H9 (cell line): ENCODE results near the gene ZNF446. TPM values are rescaled to one million over a fixed set of nuclear protein-coding genes. Genes with fewer than 3 reads are reported as not detected.

Experiments
- DNase-seq: peaks from one replicate; pipeline ENCODE4 v3.0.0-alpha.2; 2017
- H2AFZ ChIP-seq: one replicate; pipeline ENCODE4 v1.6.1; 2013; ENCODE audit warnings: mild to moderate bottlenecking, low read length, control low read depth, moderate library complexity
- H2AK5ac ChIP-seq: 2 replicates; pipeline ENCODE4 v1.6.1; 2013; ENCODE audit warnings: low read length, control low read depth, mixed read lengths; ENCODE audit not compliant: insufficient read length
- H2BK120ac ChIP-seq: one replicate; pipeline ENCODE4 v1.6.1; 2013; ENCODE audit warnings: low read depth, mild to moderate bottlenecking, low read length, control low read depth, inconsistent platforms; ENCODE audit not compliant: poor library complexity, severe bottlenecking
- H2BK12ac ChIP-seq: 2 replicates; pipeline ENCODE4 v1.6.1; 2013; ENCODE audit warnings: low read length, control low read depth, mixed read lengths, low read depth; ENCODE audit not compliant: insufficient read length
- H2BK15ac ChIP-seq: 2 replicates; pipeline ENCODE4 v1.6.1; 2013; ENCODE audit warnings: low read depth, low read length, control low read depth
- H2BK20ac ChIP-seq: one replicate; pipeline ENCODE4 v1.6.1; 2013; ENCODE audit warnings: low read depth, mild to moderate bottlenecking, low read length, control low read depth, inconsistent platforms; ENCODE audit not compliant: poor library complexity, severe bottlenecking
- H2BK5ac ChIP-seq: 2 replicates; pipeline ENCODE4 v1.6.1; 2013; ENCODE audit warnings: low read length, control low read depth, mixed read lengths; ENCODE audit not compliant: insufficient read length
- H3K14ac ChIP-seq: 2 replicates; pipeline ENCODE4 v1.6.1; 2013; ENCODE audit warnings: low read length, control low read depth; ENCODE audit not compliant: insufficient read depth
- H3K18ac ChIP-seq: 2 replicates; pipeline ENCODE4 v1.6.1; 2013; ENCODE audit warnings: low read depth, mild to moderate bottlenecking, mixed read lengths, low read length, control low read depth; ENCODE audit not compliant: insufficient read length
- H3K23ac ChIP-seq: 2 replicates; pipeline ENCODE4 v1.6.1; 2013; ENCODE audit warnings: low read length, control low read depth, mixed read lengths, low read depth; ENCODE audit not compliant: insufficient read length
- H3K23me2 ChIP-seq: 2 replicates; pipeline ENCODE4 v1.6.1; 2013; ENCODE audit warnings: low read depth, mild to moderate bottlenecking, mixed read lengths, low read length, control low read depth; ENCODE audit not compliant: insufficient read length, poor library complexity, severe bottlenecking
- H3K27ac ChIP-seq: 2 replicates; pipeline ENCODE4 v1.5.1; 2013; ENCODE audit warnings: low read length, control low read depth, mixed read lengths, low read depth; ENCODE audit not compliant: insufficient read length
- H3K27me3 ChIP-seq: 2 replicates; pipeline ENCODE4 v1.6.1; 2013; ENCODE audit warnings: low read length, control low read depth, inconsistent platforms; ENCODE audit not compliant: insufficient read depth
- H3K4ac ChIP-seq: 2 replicates; pipeline ENCODE4 v1.6.1; 2013; ENCODE audit warnings: low read depth, mild to moderate bottlenecking, control low read depth, inconsistent platforms, low read length, moderate library complexity
- H3K4me1 ChIP-seq: 2 replicates; pipeline ENCODE4 v1.6.1; 2013; ENCODE audit warnings: low read length, control low read depth, inconsistent platforms; ENCODE audit not compliant: insufficient read depth
- H3K4me2 ChIP-seq: 2 replicates; pipeline ENCODE4 v1.6.1; 2013; ENCODE audit warnings: low read length, control low read depth, mixed read lengths; ENCODE audit not compliant: insufficient read length, insufficient read depth
- H3K56ac ChIP-seq: 2 replicates; pipeline ENCODE4 v1.6.1; 2013; ENCODE audit warnings: low read depth, mild to moderate bottlenecking, mixed read lengths, low read length, control low read depth; ENCODE audit not compliant: insufficient read length
- H3K79me1 ChIP-seq: 2 replicates; pipeline ENCODE4 v1.6.1; 2013; ENCODE audit warnings: low read depth, mild to moderate bottlenecking, moderate library complexity, low read length, control low read depth, inconsistent platforms; ENCODE audit not compliant: insufficient read depth, poor library complexity, severe bottlenecking
- H3K79me2 ChIP-seq: 2 replicates; pipeline ENCODE4 v1.6.1; 2013; ENCODE audit warnings: low read length, control low read depth, inconsistent platforms; ENCODE audit not compliant: insufficient read depth
- H3K9ac ChIP-seq: 2 replicates; pipeline ENCODE4 v1.6.1; 2013; ENCODE audit warnings: low read length, control low read depth, mixed read lengths; ENCODE audit not compliant: insufficient read length; ENCODE audit errors: extremely low read depth
- H3K9me3 ChIP-seq: one replicate; pipeline ENCODE4 v1.6.1; 2013; ENCODE audit warnings: low read depth, low read length, inconsistent platforms; ENCODE audit not compliant: control insufficient read depth
- H3T11ph ChIP-seq: one replicate; pipeline ENCODE4 v1.6.1; 2013; ENCODE audit warnings: mild to moderate bottlenecking, low read length, control low read depth, inconsistent platforms
- H4K20me1 ChIP-seq: one replicate; pipeline ENCODE4 v1.6.1; 2013; ENCODE audit not compliant: control insufficient read depth, insufficient read length, insufficient read depth
- H4K5ac ChIP-seq: 2 replicates; pipeline ENCODE4 v1.6.1; 2013; ENCODE audit warnings: low read depth, mild to moderate bottlenecking, mixed read lengths, low read length, control low read depth; ENCODE audit not compliant: insufficient read length
- H4K8ac ChIP-seq: replicated peaks from 2 replicates; pipeline ENCODE4 v1.6.1; 2013; ENCODE audit warnings: low read length, control low read depth, mixed read lengths, low read depth; ENCODE audit not compliant: insufficient read length
- H4K91ac ChIP-seq: 2 replicates; pipeline ENCODE4 v1.6.1; 2013; ENCODE audit warnings: low read depth, mild to moderate bottlenecking, moderate library complexity, mixed read lengths, low read length, control low read depth; ENCODE audit not compliant: insufficient read length
- H3K27ac Mint-ChIP-seq, 3 experiments: 2 replicates in 2 of 3; 3 replicates in 1 of 3; pipeline ENCODE4 v1.8.0; 2020 to 2021; ENCODE audit warnings: mixed read lengths in 3 of 3, mild to moderate bottlenecking in 1 of 3, moderate library complexity in 1 of 3
- H3K27me3 Mint-ChIP-seq: 2 replicates; pipeline ENCODE4 v1.8.0; 2021; ENCODE audit warnings: low read depth, mild to moderate bottlenecking, moderate library complexity, mixed read lengths
- H3K36me3 Mint-ChIP-seq, 3 experiments: 2 replicates in 2 of 3; 3 replicates in 1 of 3; pipeline ENCODE4 v1.8.0; 2020 to 2021; ENCODE audit warnings: low read depth in 3 of 3, mixed read lengths in 3 of 3; ENCODE audit not compliant: insufficient read depth in 1 of 3
- H3K4me1 Mint-ChIP-seq, 2 experiments: 2 replicates each; pipeline ENCODE4 v1.8.0; 2020; ENCODE audit warnings: mixed read lengths in 2 of 2
- H3K4me3 Mint-ChIP-seq, 2 experiments: 2 replicates in 1 of 2; 3 replicates in 1 of 2; pipeline ENCODE4 v1.8.0; 2020 to 2021; ENCODE audit warnings: mild to moderate bottlenecking in 2 of 2, mixed read lengths in 2 of 2, moderate library complexity in 1 of 2
- H3K9me3 Mint-ChIP-seq, 2 experiments: 2 replicates in 1 of 2; 3 replicates in 1 of 2; pipeline ENCODE4 v1.8.0; 2020; ENCODE audit warnings: mild to moderate bottlenecking in 2 of 2, mixed read lengths in 2 of 2, moderate library complexity in 1 of 2
- WGBS: extraction: QIAGEN DNeasy Blood & Tissue Kit; methylation state at CpG from one replicate; pipeline ENCODE4 v1.1.7; 2013; ENCODE audit warnings: missing lambda C conversion rate, low lambda C conversion rate, mixed read lengths; ENCODE audit not compliant: insufficient read length; ENCODE audit errors: extremely low coverage; 5-methylcytosine and 5-hydroxymethylcytosine counted together
- long read RNA-seq: library from polyadenylated mRNA; unstranded; transcript quantifications from one replicate; pipeline ENCODE4 v2.0.0, GENCODE V29; 2020
- total RNA-seq: library from RNA; stranded (reverse); gene quantifications from 2 replicates; pipeline ENCODE4 v1.2.1, GENCODE V29; 2021
- TF ChIP-seq, protein P1 (sequence below): fragments of 200-600 bp; sonication (generic); conservative IDR thresholded peaks from 3 replicates; pipeline ENCODE4 v1.8.0; 2021; ENCODE audit warnings: antibody characterized with exemption, mild to moderate bottlenecking

The ZNF446 gene
- 7.6 and 8.4 TPM in 2 replicates for total RNA-seq
- long read RNA-seq, transcript ZNF446-203 (7 exons, 2,238 nt), result major isoform, 11 of 69 reads
- long read RNA-seq, partial matches to known transcripts, result 5 of 69 reads
- long read RNA-seq, other reads (novel, unspliced or antisense), result 51 of 69 reads

DNA sequence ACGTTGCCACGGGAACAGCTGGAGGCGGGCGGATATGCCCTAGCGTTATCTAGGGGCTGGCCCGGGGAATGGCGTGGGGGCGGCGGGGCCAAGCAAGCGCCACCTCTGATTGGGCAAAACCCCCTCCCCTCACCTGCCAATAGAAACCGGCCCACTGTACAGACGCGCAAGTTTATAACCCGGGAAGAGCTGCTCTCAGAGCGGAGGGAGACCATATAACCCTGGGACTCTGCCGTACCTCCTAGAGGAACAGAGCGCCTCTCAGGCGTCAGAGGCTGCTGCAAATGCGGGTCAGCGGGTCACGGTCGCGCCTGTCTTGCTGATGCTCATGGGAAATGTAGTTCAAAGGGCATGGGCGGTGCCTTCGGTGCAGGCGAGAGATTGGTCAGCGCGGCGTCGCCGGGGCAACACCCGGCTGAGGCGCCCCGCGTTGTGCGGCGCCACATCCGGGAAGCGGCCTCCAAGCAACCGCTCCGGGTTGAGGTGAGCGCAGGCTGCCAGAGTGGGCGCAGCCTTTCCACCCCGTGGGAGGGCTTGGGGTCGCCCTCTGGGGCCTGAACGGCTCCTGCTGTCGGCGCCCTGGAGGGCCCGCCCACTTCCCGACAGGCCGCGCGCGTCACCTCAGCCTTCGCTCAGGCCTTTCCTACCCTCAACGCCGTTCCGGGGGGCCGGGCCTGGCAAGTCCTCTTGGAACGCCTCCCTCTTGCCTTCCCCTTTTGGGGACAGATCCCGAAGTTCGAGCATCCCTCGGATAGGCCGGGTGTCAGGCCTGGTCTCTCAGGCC is at the start of gene ZNF446:
TSS of gene ZNF446 (plus strand) at position 639 of the 784 bp plus-strand sequence. CDS start 867 bp downstream, outside the sequence.
- H3K4me1 ChIP-seq, result no peaks in the 10 kb centered on the region
- H2AK5ac ChIP-seq, result no peak within 1 kb of the TSS
- H3K79me2 ChIP-seq, result no peaks in the 10 kb centered on the region
- no peak within 1 kb of the TSS for H3T11ph ChIP-seq
- H3K79me1 ChIP-seq, result no peaks in the 10 kb centered on the region
- H2BK15ac ChIP-seq, result no peak within 1 kb of the TSS
- TF ChIP-seq, protein P1, sequence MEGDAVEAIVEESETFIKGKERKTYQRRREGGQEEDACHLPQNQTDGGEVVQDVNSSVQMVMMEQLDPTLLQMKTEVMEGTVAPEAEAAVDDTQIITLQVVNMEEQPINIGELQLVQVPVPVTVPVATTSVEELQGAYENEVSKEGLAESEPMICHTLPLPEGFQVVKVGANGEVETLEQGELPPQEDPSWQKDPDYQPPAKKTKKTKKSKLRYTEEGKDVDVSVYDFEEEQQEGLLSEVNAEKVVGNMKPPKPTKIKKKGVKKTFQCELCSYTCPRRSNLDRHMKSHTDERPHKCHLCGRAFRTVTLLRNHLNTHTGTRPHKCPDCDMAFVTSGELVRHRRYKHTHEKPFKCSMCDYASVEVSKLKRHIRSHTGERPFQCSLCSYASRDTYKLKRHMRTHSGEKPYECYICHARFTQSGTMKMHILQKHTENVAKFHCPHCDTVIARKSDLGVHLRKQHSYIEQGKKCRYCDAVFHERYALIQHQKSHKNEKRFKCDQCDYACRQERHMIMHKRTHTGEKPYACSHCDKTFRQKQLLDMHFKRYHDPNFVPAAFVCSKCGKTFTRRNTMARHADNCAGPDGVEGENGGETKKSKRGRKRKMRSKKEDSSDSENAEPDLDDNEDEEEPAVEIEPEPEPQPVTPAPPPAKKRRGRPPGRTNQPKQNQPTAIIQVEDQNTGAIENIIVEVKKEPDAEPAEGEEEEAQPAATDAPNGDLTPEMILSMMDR, result no peak
- peak; percentile 97 for DNase-seq
- no peak within 1 kb of the TSS for H2BK20ac ChIP-seq
- H3K23ac ChIP-seq, result no peak within 1 kb of the TSS
- H3K9me3 Mint-ChIP-seq, result no peaks in the 10 kb centered on the region
- peak within 1 kb of the TSS; percentile 84 for H2AFZ ChIP-seq
- no peaks in the 10 kb centered on the region for H3K27me3 ChIP-seq
- H3K18ac ChIP-seq, result peak within 1 kb of the TSS; percentile 70
- H3K27me3 Mint-ChIP-seq, result no peaks in the 10 kb centered on the region; the same call in 1 of the 2 replicates
- H2BK120ac ChIP-seq, result no peak within 1 kb of the TSS
- no peak within 1 kb of the TSS for H2BK5ac ChIP-seq
- peak within 1 kb of the TSS; percentile 97 to 98 (median 98); a peak in 6 of 7 replicates for H3K27ac Mint-ChIP-seq
- H4K91ac ChIP-seq, result no peak within 1 kb of the TSS
- no CpG with 5 or more reads among the region's 64 CpGs for WGBS
- H3K36me3 Mint-ChIP-seq, result peaks cover under 1 to 20% (median 4%) of the 10 kb centered on the region in 3 experiments; a peak in 6 of 7 replicates
- H3K56ac ChIP-seq, result no peak within 1 kb of the TSS
- H3K23me2 ChIP-seq, result peaks cover 7% of the 10 kb centered on the region
- no peaks in the 10 kb centered on the region for H4K20me1 ChIP-seq
- H3K9me3 ChIP-seq, result no peaks in the 10 kb centered on the region
- peak within 1 kb of the TSS; percentile 74; the same call in 1 of the 2 replicates for H3K14ac ChIP-seq
- peak within 1 kb of the TSS; percentile 43 for H3K4me2 ChIP-seq
- peaks cover 9 to 13% of the 10 kb centered on the region in 2 experiments for H3K4me1 Mint-ChIP-seq
- H3K27ac ChIP-seq, result no peak within 1 kb of the TSS
- no peak within 1 kb of the TSS for H2BK12ac ChIP-seq
- H3K4me3 Mint-ChIP-seq, result peak within 1 kb of the TSS; percentile 88 to 94
- H4K5ac ChIP-seq, result no peak within 1 kb of the TSS
- H4K8ac ChIP-seq, result no peak within 1 kb of the TSS
- H3K4ac ChIP-seq, result no peak within 1 kb of the TSS
- peak within 1 kb of the TSS; percentile 27 for H3K9ac ChIP-seq
